ENCODE measurements around the gene TMEM135.
"Not testable (repeated sequence)": the region's sequence is repeated elsewhere in the genome, so short reads cannot be mapped to it uniquely, and the experiment has no call there.

Gene TMEM135

GRCh38 chr11:87006035-87006434 lies 31.7 kb upstream of the TMEM135 start:
- no peaks in the 10 kb centered on the region for H3K36me3 ChIP-seq (replicated peaks)
- in situ Hi-C loops (cut with MboI; ENCODE audit: low sequenced_read_pairs), result no loop called here
- no peaks in the 10 kb centered on the region; the same call in 1 of the 2 replicates for H3K27me3 ChIP-seq (ENCODE audit: low read depth)

GRCh38 chr11:87007963-87008362 lies 29.8 kb upstream of the TMEM135 start:
- DNase-seq (ENCODE audit: low spot score in 2 of 2), result no peak
- in situ Hi-C loops (cut with MboI; ENCODE audit: low sequenced_read_pairs), result no loop called here

More at GRCh38 chr11:87006035-87006434, 31.7 kb upstream of the TMEM135 start:
- Histone ChIP-seq H3K4me1 (no peaks in the 10 kb centered on the region), H3K9me3 (no peaks in the 10 kb centered on the region), H3K4me3 (no peak overlapping the region)
- no peak for DNase-seq (ENCODE audit: low spot score in 2 of 2)

GRCh38 chr11:87012089-87012488 lies 25.6 kb upstream of the TMEM135 start:
- H3K9me3 ChIP-seq, result no peaks in the 10 kb centered on the region
- no peak for DNase-seq (ENCODE audit: low spot score in 2 of 2)
- H3K4me3 ChIP-seq, result no peak overlapping the region
- in situ Hi-C loops (cut with MboI; ENCODE audit: low sequenced_read_pairs), result no loop called here
- H3K27me3 ChIP-seq (ENCODE audit: low read depth), result no peaks in the 10 kb centered on the region
- no peaks in the 10 kb centered on the region for H3K4me1 ChIP-seq
- H3K36me3 ChIP-seq (replicated peaks), result no peaks in the 10 kb centered on the region

More at GRCh38 chr11:87007963-87008362, 29.8 kb upstream of the TMEM135 start:
- no peaks in the 10 kb centered on the region; the same call in 1 of the 2 replicates for H3K27me3 ChIP-seq (ENCODE audit: low read depth)
- no peaks in the 10 kb centered on the region for H3K36me3 ChIP-seq (replicated peaks)
- H3K4me1 ChIP-seq, result no peaks in the 10 kb centered on the region
- H3K9me3 ChIP-seq, result no peaks in the 10 kb centered on the region
- no peak overlapping the region for H3K4me3 ChIP-seq

- Histone ChIP-seq H3K4me1 (0 out of 2 replicates have a peak, but pooled peaks cover 2% of the 10 kb centered on the region), H3K9me3 (no peaks in the 10 kb centered on the region), H3K36me3 (replicated peaks) (no peaks in the 10 kb centered on the region), H3K4me3 (no peak overlapping the region), H3K27me3 (ENCODE audit: low read depth) (no peaks in the 10 kb centered on the region)
- in situ Hi-C loops (cut with MboI; ENCODE audit: low sequenced_read_pairs), result no loop called here
- DNase-seq (ENCODE audit: low spot score in 2 of 2), result no peak
Measured at GRCh38 chr11:87012673-87013072, 25.1 kb upstream of the TMEM135 start.

GRCh38 chr11:87013912-87014825 lies 23.6 kb upstream of the TMEM135 start:
- Histone ChIP-seq H3K4me3 (no peak overlapping the region), H3K36me3 (replicated peaks) (no peaks in the 10 kb centered on the region), H3K9me3 (no peaks in the 10 kb centered on the region), H3K4me1 (peaks cover 2% of the 10 kb centered on the region; the same call in 1 of the 2 replicates), H3K27me3 (ENCODE audit: low read depth) (no peaks in the 10 kb centered on the region)
- in situ Hi-C loops (cut with MboI; ENCODE audit: low sequenced_read_pairs), result no loop called here
- DNase-seq (ENCODE audit: low spot score in 2 of 2), result no peak

- DNase-seq (ENCODE audit: low spot score in 2 of 2), result no peak
- Histone ChIP-seq H3K9me3 (no peaks in the 10 kb centered on the region; the same call in 1 of the 2 replicates), H3K27me3 (ENCODE audit: low read depth) (no peaks in the 10 kb centered on the region), H3K36me3 (replicated peaks) (no peaks in the 10 kb centered on the region), H3K4me1 (peaks cover 16% of the 10 kb centered on the region), H3K4me3 (no peak overlapping the region)
- in situ Hi-C loops (cut with MboI; ENCODE audit: low sequenced_read_pairs), result no loop called here
Measured at GRCh38 chr11:87015645-87016044, 22.1 kb upstream of the TMEM135 start.

GRCh38 chr11:87019613-87020271 lies 18.0 kb upstream of the TMEM135 start:
- Histone ChIP-seq H3K27me3 (ENCODE audit: low read depth) (no peaks in the 10 kb centered on the region), H3K9me3 (no peaks in the 10 kb centered on the region; the same call in 1 of the 2 replicates), H3K36me3 (replicated peaks) (no peaks in the 10 kb centered on the region), H3K4me3 (no peak overlapping the region), H3K4me1 (peaks cover 25% of the 10 kb centered on the region)
- in situ Hi-C loops (cut with MboI; ENCODE audit: low sequenced_read_pairs), result no loop called here
- peak; percentile 11 to 21 for DNase-seq (ENCODE audit: low spot score in 2 of 2)

- no peak for DNase-seq (ENCODE audit: low spot score in 2 of 2)
- Histone ChIP-seq H3K36me3 (replicated peaks) (no peaks in the 10 kb centered on the region), H3K4me1 (peaks cover 25% of the 10 kb centered on the region), H3K27me3 (ENCODE audit: low read depth) (no peaks in the 10 kb centered on the region), H3K9me3 (no peaks in the 10 kb centered on the region; the same call in 1 of the 2 replicates), H3K4me3 (no peak overlapping the region)
- in situ Hi-C loops (cut with MboI; ENCODE audit: low sequenced_read_pairs), result no loop called here
Measured at GRCh38 chr11:87020336-87020735, 17.4 kb upstream of the TMEM135 start.

- Histone ChIP-seq H3K9me3 (no peaks in the 10 kb centered on the region; the same call in 1 of the 2 replicates), H3K4me1 (peaks cover 25% of the 10 kb centered on the region), H3K27me3 (ENCODE audit: low read depth) (no peaks in the 10 kb centered on the region), H3K36me3 (replicated peaks) (no peaks in the 10 kb centered on the region), H3K4me3 (no peak overlapping the region)
- peak in 1 of 2 experiments; percentile 49 for DNase-seq (ENCODE audit: low spot score in 2 of 2)
- in situ Hi-C loops (cut with MboI; ENCODE audit: low sequenced_read_pairs), result no loop called here
Measured at GRCh38 chr11:87020764-87021365, 16.9 kb upstream of the TMEM135 start.

GRCh38 chr11:87022254-87022653 lies 15.5 kb upstream of the TMEM135 start:
- H3K27me3 ChIP-seq (ENCODE audit: low read depth), result no peaks in the 10 kb centered on the region
- DNase-seq (ENCODE audit: low spot score in 2 of 2), result no peak
- peaks cover 25% of the 10 kb centered on the region for H3K4me1 ChIP-seq
- in situ Hi-C loops (cut with MboI; ENCODE audit: low sequenced_read_pairs), result no loop called here
- no peaks in the 10 kb centered on the region for H3K36me3 ChIP-seq (replicated peaks)
- no peaks in the 10 kb centered on the region; the same call in 1 of the 2 replicates for H3K9me3 ChIP-seq
- no peak overlapping the region for H3K4me3 ChIP-seq

- no peaks in the 10 kb centered on the region; the same call in 1 of the 2 replicates for H3K9me3 ChIP-seq
- in situ Hi-C loops (cut with MboI; ENCODE audit: low sequenced_read_pairs), result no loop called here
- no peaks in the 10 kb centered on the region for H3K36me3 ChIP-seq (replicated peaks)
- DNase-seq (ENCODE audit: low spot score in 2 of 2), result no peak
- H3K4me1 ChIP-seq, result peaks cover 22% of the 10 kb centered on the region
- no peak overlapping the region for H3K4me3 ChIP-seq
- no peaks in the 10 kb centered on the region for H3K27me3 ChIP-seq (ENCODE audit: low read depth)
Measured at GRCh38 chr11:87022738-87023137, 15.0 kb upstream of the TMEM135 start.

- H3K36me3 ChIP-seq (replicated peaks); DNase-seq (ENCODE audit: low spot score in 2 of 2); in situ Hi-C loops (cut with MboI; ENCODE audit: low sequenced_read_pairs); H3K4me3 ChIP-seq; H3K4me1 ChIP-seq; H3K9me3 ChIP-seq; H3K27me3 ChIP-seq (ENCODE audit: low read depth): not testable (repeated sequence)
Measured at GRCh38 chr11:87026415-87026814, 11.3 kb upstream of the TMEM135 start.

- in situ Hi-C loops (cut with MboI; ENCODE audit: low sequenced_read_pairs), result no loop called here
- no peak for DNase-seq (ENCODE audit: low spot score in 2 of 2)
- H3K9me3 ChIP-seq, result no peaks in the 10 kb centered on the region
Measured at GRCh38 chr11:87030458-87031054, 7.2 kb upstream of the TMEM135 start.

More at GRCh38 chr11:87030458-87031054, 7.2 kb upstream of the TMEM135 start:
- H3K36me3 ChIP-seq (replicated peaks), result no peaks in the 10 kb centered on the region
- H3K4me1 ChIP-seq, result peaks cover 6% of the 10 kb centered on the region; the same call in 1 of the 2 replicates
- no peaks in the 10 kb centered on the region for H3K27me3 ChIP-seq (ENCODE audit: low read depth)
- no peak overlapping the region for H3K4me3 ChIP-seq

Data from HAP-1 (cell line).